PC-3 (cell line): ENCODE results near the gene NKD2. TPM values are rescaled to one million over a fixed set of nuclear protein-coding genes. Genes with fewer than 3 reads are reported as not detected.

Source experiments
- ATAC-seq: fragments of 200-7000 bp; cut with Tn5 transposase; 2 replicates; pipeline ENCODE4 v1.9.1; 2020; ENCODE audit warnings: mild to moderate bottlenecking, moderate library complexity
- BruUV-seq: library from RNA; stranded (reverse); fragments of 400-500 nt; replicated peaks from 2 replicates; lab custom pipeline; 2021; lab: Mats Ljungman, UMichigan
- CTCF ChIA-PET: fragments of 300-600 bp; sonication (Branson Sonifier 250); formaldehyde crosslinking; loops from one replicate; lab custom pipeline; 2022; ENCODE audit warnings: antibody characterized with exemption; lab: Charles Lee
- POLR2A ChIA-PET: fragments of 300-600 bp; sonication (Branson Sonifier 250); formaldehyde crosslinking; loops from one replicate; lab custom pipeline; 2022; ENCODE audit warnings: antibody characterized with exemption; ENCODE audit not compliant: unreplicated experiment; lab: Charles Lee
- DNase-seq: peaks from one replicate; pipeline ENCODE4 v3.0.0-alpha.2; 2015
- H2AFZ ChIP-seq: fragments of 300-600 bp; sonication (generic); 2 replicates; pipeline ENCODE4 v1.6.0; 2016; ENCODE audit warnings: antibody characterized with exemption, low read length
- H3F3A ChIP-seq: fragments of 300-600 bp; sonication (generic); one replicate; pipeline ENCODE4 v1.6.0; 2017; ENCODE audit warnings: antibody characterized with exemption, low read length, control low read depth, mild to moderate bottlenecking; ENCODE audit not compliant: unreplicated experiment
- H3K27ac ChIP-seq: fragments of 300-600 bp; sonication (generic); 2 replicates; pipeline ENCODE4 v1.5.1; 2016; ENCODE audit warnings: mild to moderate bottlenecking, low read length
- H3K27me3 ChIP-seq: fragments of 300-600 bp; sonication (generic); 2 replicates; pipeline ENCODE4 v1.6.1; 2016; ENCODE audit warnings: low read length, mixed read lengths
- H3K36me3 ChIP-seq: fragments of 300-600 bp; sonication (generic); 2 replicates; pipeline ENCODE4 v1.6.1; 2016; ENCODE audit warnings: low read depth, mixed run types, low read length, mixed read lengths
- H3K4me1 ChIP-seq: fragments of 300-600 bp; sonication (generic); 2 replicates; pipeline ENCODE4 v1.5.1; 2016; ENCODE audit warnings: low read length; ENCODE audit not compliant: insufficient read depth
- H3K4me2 ChIP-seq: fragments of 300-600 bp; sonication (generic); 2 replicates; pipeline ENCODE4 v1.6.0; 2016; ENCODE audit warnings: low read length
- H3K4me3 ChIP-seq: fragments of 300-600 bp; sonication (generic); 2 replicates; pipeline ENCODE4 v1.5.1; 2016; ENCODE audit warnings: mild to moderate bottlenecking, low read length, mixed read lengths
- H3K79me2 ChIP-seq: fragments of 300-600 bp; sonication (generic); 2 replicates; pipeline ENCODE4 v1.6.1; 2017; ENCODE audit warnings: low read length, mixed read lengths
- H3K9ac ChIP-seq: fragments of 300-600 bp; sonication (generic); 2 replicates; pipeline ENCODE4 v1.6.0; 2016; ENCODE audit warnings: mild to moderate bottlenecking, low read length
- H3K9me2 ChIP-seq: fragments of 300-600 bp; sonication (generic); replicated peaks from 2 replicates; pipeline ENCODE4 v1.6.1; 2016; ENCODE audit warnings: mixed run types, low read length, mixed read lengths
- H3K9me3 ChIP-seq: fragments of 300-600 bp; sonication (generic); 2 replicates; pipeline ENCODE4 v1.6.1; 2016; ENCODE audit warnings: low read length, mixed read lengths
- H4K20me1 ChIP-seq: fragments of 300-600 bp; sonication (generic); 2 replicates; pipeline ENCODE4 v1.6.1; 2016; ENCODE audit warnings: low read length, mixed read lengths
- EZH2 ChIP-seq: fragments of 300-600 bp; sonication (generic); IDR thresholded peaks from one replicate; pipeline ENCODE4 v1.6.1; 2017; ENCODE audit warnings: antibody characterized with exemption, mild to moderate bottlenecking, low read length; ENCODE audit not compliant: unreplicated experiment
- EZH2phosphoT487 ChIP-seq: fragments of 300-600 bp; sonication (generic); IDR thresholded peaks from 2 replicates; pipeline ENCODE4 v1.6.1; 2018; ENCODE audit warnings: mild to moderate bottlenecking, antibody characterized with exemption, low read length, borderline replicate concordance
- intact Hi-C: fragments of 100-400 bp; cut with micrococcal nuclease; formaldehyde crosslinking; loops from 2 replicates; pipeline ENCODE4 v1.9.0; 2023
- total RNA-seq: library from RNA; depleted of rRNA; stranded (reverse); fragments of >200 nt; gene quantifications from 2 replicates; pipeline ENCODE4 v1.2.3, GENCODE V29; 2014
- TF ChIP-seq, protein P1 (sequence below): fragments of 300-600 bp; sonication (generic); conservative IDR thresholded peaks from 2 replicates; pipeline ENCODE4 v1.5.1; 2017; ENCODE audit warnings: antibody characterized with exemption, low read depth, mild to moderate bottlenecking, low read length

NKD2 gene
- total RNA-seq, 1 experiment from 2014 or later, result 1.6 TPM

DNA sequence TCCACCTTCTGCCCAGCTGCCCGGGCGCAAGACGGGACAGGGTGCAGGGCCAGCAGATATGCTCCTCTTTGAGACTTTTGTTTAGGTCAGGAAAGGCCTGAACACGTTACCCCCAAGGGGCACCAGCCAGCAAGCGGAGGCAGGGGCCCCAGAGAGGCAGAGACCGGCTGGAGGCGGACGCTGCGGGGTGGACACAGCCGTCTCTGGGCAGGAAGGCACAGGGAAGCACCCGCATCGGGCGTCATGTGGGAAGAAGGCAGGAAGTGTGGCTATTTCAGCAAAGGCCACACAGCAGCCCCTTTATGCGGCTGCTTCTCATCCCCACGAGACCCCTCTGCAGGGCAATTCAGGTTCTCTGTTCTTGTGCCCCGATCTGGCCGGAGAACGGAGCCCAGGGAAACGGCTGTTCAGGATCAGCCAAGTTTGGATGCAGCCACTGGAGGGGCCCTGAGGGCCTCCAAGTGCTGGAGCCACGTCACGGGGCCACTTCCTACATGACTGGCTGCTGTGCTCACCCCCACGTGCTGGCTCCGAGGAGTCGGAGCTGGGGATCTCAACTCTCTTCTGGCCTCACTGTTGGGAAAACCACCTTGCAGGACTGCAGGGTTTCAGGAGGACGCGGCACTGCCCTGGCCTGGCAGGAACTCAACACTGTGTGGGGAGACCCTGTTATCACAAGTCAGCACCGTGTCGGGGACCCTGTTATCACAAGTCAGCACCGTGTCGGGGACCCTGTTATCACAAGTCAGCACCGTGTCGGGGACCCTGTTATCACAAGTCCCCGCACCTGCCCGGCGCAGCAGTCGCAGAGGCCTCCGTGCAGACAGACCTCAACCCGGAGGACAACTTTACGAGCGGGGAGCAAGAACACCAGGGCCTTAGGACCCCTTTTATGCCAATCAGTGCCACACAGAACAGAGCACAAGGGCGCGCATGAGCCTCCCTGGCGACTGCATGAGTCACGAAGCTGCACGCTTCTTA, 58.8 kb downstream of the NKD2 start:
- Histone ChIP-seq H3K9ac (no peak overlapping the region), H3K4me3 (no peak overlapping the region), H4K20me1 (no peaks in the 10 kb centered on the region), H3K27ac (no peak overlapping the region), H3K79me2 (no peaks in the 10 kb centered on the region), H3K9me2 (no peaks in the 10 kb centered on the region), H3K27me3 (no peaks in the 10 kb centered on the region), H2AFZ (no peak overlapping the region), H3K36me3 (no peaks in the 10 kb centered on the region; the same call in 1 of the 2 replicates), H3K4me2 (no peak overlapping the region), H3K9me3 (no peaks in the 10 kb centered on the region), H3K4me1 (no peaks in the 10 kb centered on the region), H3F3A (no peaks in the 10 kb centered on the region)
- no peak for ATAC-seq
- TF ChIP-seq, protein P1, sequence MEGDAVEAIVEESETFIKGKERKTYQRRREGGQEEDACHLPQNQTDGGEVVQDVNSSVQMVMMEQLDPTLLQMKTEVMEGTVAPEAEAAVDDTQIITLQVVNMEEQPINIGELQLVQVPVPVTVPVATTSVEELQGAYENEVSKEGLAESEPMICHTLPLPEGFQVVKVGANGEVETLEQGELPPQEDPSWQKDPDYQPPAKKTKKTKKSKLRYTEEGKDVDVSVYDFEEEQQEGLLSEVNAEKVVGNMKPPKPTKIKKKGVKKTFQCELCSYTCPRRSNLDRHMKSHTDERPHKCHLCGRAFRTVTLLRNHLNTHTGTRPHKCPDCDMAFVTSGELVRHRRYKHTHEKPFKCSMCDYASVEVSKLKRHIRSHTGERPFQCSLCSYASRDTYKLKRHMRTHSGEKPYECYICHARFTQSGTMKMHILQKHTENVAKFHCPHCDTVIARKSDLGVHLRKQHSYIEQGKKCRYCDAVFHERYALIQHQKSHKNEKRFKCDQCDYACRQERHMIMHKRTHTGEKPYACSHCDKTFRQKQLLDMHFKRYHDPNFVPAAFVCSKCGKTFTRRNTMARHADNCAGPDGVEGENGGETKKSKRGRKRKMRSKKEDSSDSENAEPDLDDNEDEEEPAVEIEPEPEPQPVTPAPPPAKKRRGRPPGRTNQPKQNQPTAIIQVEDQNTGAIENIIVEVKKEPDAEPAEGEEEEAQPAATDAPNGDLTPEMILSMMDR, result no peak
- TF ChIP-seq EZH2, result no peak
- TF ChIP-seq EZH2phosphoT487, result no peak
- BruUV-seq, result no TSS peak
- no peak for DNase-seq
- ChIA-PET POLR2A (no interaction called here), CTCF (no interaction called here)
- intact Hi-C loops, result no loop called here

DNA sequence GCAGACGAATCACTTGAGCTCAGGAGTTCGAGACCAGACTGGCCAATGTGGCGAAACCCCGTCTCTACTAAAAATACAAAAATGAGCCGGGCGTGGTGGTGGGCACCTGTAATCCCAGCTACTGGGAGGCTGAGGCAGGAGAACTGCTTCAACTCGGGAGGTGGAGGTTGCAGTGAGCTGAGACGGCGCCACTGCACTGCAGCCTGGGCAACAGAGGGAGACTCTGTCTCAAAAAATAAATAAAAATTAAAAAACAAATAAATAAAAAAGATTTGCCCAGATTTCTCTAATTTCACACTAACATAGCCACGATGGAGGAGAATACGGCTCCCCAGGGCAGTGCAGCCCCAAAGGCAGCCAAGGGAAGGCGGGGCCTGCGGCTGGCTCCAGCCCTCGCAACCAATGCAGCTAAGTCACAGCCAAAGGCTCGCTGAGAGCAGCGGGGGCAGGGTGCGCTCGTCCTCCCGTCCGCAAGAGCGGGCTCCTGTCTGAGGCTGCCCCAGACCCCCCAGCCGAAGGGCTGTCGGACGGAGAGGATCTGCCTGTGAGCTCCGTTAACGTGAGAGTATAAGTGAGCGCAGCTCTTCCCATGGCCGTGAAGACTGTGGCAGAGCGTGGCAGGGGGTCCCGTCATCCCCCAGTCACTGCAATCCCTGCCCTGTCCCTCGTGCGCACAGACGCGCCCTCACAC, 59.7 kb downstream of the NKD2 start:
- BruUV-seq, result no TSS peak
- Histone ChIP-seq H3F3A (no peaks in the 10 kb centered on the region), H3K4me3 (no peak overlapping the region), H3K27ac (no peak overlapping the region), H3K9me3 (no peaks in the 10 kb centered on the region), H3K27me3 (no peaks in the 10 kb centered on the region), H4K20me1 (no peaks in the 10 kb centered on the region), H3K4me2 (no peak overlapping the region), H2AFZ (no peak overlapping the region), H3K79me2 (no peaks in the 10 kb centered on the region), H3K9ac (no peak overlapping the region), H3K4me1 (no peaks in the 10 kb centered on the region), H3K9me2 (no peaks in the 10 kb centered on the region), H3K36me3 (no peaks in the 10 kb centered on the region; the same call in 1 of the 2 replicates)
- ChIA-PET POLR2A (no interaction called here), CTCF (no interaction called here)
- TF ChIP-seq, protein P1, result no peak
- TF ChIP-seq EZH2 (no peak), EZH2phosphoT487 (no peak)
- DNase-seq (no peak), ATAC-seq (no peak)
- intact Hi-C loops, result no loop called here
